KOPT-K1 (cell line): ENCODE measurements around the gene BCL7A.
"Not testable (repeated sequence)": the region's sequence is repeated elsewhere in the genome, so short reads cannot be mapped to it uniquely, and the experiment has no call there.

ENCODE experiments used
- H3K27ac ChIP-seq: fragments of 200-600 bp; sonication (generic); 2 replicates; pipeline ENCODE4 v1.5.1; 2016; ENCODE audit warnings: antibody characterized with exemption, mild to moderate bottlenecking, low read depth, low read length; ENCODE audit not compliant: poor library complexity, severe bottlenecking
- H3K36me3 ChIP-seq: fragments of 200-600 bp; sonication (generic); 2 replicates; pipeline ENCODE4 v1.5.1; 2017; ENCODE audit warnings: antibody characterized with exemption, mild to moderate bottlenecking, low read length, moderate library complexity; ENCODE audit not compliant: insufficient read depth
- H3K9me3 ChIP-seq: fragments of 200-600 bp; sonication (generic); 2 replicates; pipeline ENCODE4 v1.5.1; 2017; ENCODE audit warnings: antibody characterized with exemption, low read length, mild to moderate bottlenecking; ENCODE audit not compliant: insufficient read depth, poor library complexity, severe bottlenecking

Gene BCL7A

DNA sequence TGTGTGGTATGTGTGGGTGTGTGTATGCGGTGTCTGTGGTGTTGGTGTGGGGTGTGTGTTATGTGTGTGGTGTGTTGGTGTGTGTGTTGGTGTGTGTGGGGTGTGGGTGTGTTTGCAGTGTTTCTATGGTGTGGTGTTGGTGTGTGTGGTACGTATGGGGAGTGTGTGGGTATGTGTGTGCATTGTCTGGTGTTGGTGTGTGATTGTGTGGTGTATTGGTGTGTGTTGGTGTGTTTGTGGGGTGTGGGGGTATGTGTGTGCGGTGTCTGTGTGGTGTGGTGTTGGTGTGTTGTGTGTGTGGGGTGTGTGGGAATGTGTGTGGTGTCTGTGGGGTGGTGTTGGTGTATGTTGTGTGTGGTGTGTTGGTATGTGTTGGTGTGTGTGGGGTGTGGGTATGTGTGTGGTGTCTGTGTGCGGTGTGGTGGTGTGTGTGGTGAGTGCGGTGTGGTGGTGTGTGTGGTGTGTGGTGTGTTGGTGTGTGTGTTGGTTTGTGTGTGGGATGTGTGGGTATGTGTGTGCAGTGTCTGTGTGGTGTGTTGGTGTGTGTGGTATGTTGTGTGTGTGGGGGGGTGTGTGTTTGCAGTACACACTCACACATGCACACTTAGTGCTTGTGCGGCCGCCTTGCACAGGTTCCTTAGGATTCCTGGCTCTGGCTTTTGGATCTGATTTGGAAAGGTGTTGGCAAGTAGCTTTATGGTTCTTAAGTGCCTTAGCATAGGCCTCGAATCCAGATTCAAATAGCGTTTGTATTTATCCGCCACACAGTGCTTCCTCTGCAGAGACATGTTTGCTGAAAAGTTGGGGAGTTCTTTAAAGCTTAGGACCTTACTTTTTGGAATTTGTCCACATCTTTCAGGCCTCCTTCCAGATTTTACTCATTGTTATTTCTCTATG lies 73.3 kb downstream of the BCL7A start:
- H3K9me3 ChIP-seq, result no peaks in the 10 kb centered on the region
- H3K36me3 ChIP-seq, result peaks cover 13% of the 10 kb centered on the region; the same call in 1 of the 2 replicates
- no peak overlapping the region for H3K27ac ChIP-seq

DNA sequence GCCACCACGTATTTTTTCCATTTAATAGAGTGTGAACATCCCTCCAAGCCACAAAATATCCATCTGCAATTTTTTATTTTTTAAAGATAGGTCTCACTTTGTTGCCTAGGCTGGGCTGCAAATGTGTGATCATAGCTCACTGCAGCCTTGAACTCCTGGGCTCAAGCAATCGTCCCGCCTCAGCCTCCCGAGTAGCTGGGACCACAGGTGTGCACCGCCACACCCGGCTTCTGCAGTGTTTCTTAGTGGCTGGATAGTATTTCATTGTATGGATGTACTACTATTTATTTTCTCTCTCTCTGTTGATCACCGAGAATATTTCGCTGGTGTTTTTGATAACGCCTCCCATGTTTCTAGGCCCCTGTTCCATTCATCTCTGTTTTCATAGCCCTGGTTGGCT lies 74.3 kb downstream of the BCL7A start:
- Histone ChIP-seq H3K9me3 (no peaks in the 10 kb centered on the region), H3K36me3 (peaks cover 4% of the 10 kb centered on the region; the same call in 1 of the 2 replicates), H3K27ac (no peak overlapping the region)

DNA sequence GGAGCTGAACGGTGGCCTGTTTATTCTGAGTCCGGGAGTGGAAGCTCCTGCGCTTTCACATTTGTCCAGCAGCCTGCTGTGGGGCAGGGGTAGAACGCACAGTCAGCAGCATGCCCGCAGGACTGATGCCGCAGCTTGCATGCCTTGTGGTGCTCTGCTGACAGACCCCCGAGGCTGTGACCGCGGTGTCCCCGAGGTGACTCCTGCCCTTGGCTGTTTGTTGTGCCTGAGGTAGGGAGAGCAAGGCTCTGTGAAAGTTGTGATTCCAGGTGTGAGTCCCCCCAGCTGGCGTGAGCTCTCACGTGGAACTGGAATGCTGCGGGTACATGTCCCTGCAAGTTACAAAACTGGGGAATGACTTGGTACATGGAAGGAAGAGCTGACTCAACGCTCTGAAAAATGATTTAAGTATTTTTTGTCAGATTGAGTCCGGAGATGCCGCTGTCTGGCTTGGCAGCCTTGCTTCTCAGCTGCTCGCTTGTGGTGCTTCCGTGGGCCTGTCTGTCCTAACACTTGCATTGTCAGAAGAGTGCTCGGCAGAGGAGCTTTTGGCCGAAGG lies 75.0 kb downstream of the BCL7A start:
- Histone ChIP-seq H3K36me3 (no peaks in the 10 kb centered on the region; the same call in 1 of the 2 replicates), H3K27ac (no peak overlapping the region), H3K9me3 (no peaks in the 10 kb centered on the region)

GRCh38 chr12:122097584-122097926 lies 75.9 kb downstream of the BCL7A start:
- Histone ChIP-seq H3K36me3 (no peaks in the 10 kb centered on the region), H3K27ac (peak overlapping the region; percentile 71), H3K9me3 (no peaks in the 10 kb centered on the region)

GRCh38 chr12:122097927-122098756 lies 76.5 kb downstream of the BCL7A start:
- peak overlapping the region; percentile 71 for H3K27ac ChIP-seq
- no peaks in the 10 kb centered on the region for H3K9me3 ChIP-seq
- no peaks in the 10 kb centered on the region for H3K36me3 ChIP-seq

- Histone ChIP-seq H3K36me3 (no peaks in the 10 kb centered on the region), H3K9me3 (no peaks in the 10 kb centered on the region), H3K27ac (peak overlapping the region; percentile 71)
Observed at GRCh38 chr12:122099280-122099749, 77.6 kb downstream of the BCL7A start.

GRCh38 chr12:122099856-122100255 lies 78.2 kb downstream of the BCL7A start:
- Histone ChIP-seq H3K36me3 (no peaks in the 10 kb centered on the region), H3K27ac (peak overlapping the region; percentile 71)

DNA sequence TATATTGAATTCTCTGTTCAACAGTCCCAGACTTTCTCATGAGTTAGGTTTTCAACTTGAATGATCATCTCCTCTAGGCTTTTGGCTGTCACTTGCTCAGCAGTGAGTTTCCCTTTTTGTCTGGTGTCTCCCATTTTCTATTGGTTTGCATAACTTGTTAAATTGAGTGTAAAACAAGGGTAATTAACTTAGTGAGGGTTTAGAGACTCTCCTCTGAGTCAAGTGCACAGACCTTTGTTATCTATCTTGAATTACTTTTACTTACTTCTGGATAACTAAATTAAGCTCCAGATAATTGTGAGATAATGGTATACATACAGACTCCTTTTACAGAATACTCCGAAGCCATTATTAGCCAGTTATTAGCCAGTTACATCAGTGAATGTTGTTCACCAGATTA lies 78.9 kb downstream of the BCL7A start:
- Histone ChIP-seq H3K36me3 (no peaks in the 10 kb centered on the region), H3K27ac (peak overlapping the region; percentile 71), H3K9me3 (no peaks in the 10 kb centered on the region)

More at GRCh38 chr12:122099856-122100255, 78.2 kb downstream of the BCL7A start:
- H3K9me3 ChIP-seq, result no peaks in the 10 kb centered on the region

DNA sequence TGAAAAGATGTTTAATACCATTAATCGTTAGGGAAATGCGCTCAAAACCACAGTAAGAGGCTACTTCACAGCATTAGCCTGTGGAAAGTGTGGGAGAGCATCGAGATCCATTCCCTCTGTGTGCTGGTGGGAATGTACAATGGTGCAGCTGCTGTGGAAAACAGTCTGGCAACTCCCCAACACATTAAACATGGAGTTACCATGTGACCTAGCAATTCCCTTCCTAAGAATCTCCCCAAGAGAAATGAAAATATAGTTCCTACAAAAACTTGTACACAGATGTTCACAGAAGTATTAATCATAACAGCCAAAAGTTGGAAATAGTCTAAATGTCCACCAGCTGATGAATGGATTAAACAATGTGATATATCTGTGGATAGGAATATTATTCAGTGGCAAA lies 80.6 kb downstream of the BCL7A start:
- H3K36me3 ChIP-seq, result peaks cover 10% of the 10 kb centered on the region; the same call in 1 of the 2 replicates
- no peak overlapping the region for H3K27ac ChIP-seq
- H3K9me3 ChIP-seq, result no peaks in the 10 kb centered on the region

- H3K9me3 ChIP-seq, result no peaks in the 10 kb centered on the region
- H3K36me3 ChIP-seq, result peaks cover 13% of the 10 kb centered on the region; the same call in 1 of the 2 replicates
- peak overlapping the region; percentile 32 for H3K27ac ChIP-seq
Observed at GRCh38 chr12:122104844-122105243, 83.2 kb downstream of the BCL7A start.

DNA sequence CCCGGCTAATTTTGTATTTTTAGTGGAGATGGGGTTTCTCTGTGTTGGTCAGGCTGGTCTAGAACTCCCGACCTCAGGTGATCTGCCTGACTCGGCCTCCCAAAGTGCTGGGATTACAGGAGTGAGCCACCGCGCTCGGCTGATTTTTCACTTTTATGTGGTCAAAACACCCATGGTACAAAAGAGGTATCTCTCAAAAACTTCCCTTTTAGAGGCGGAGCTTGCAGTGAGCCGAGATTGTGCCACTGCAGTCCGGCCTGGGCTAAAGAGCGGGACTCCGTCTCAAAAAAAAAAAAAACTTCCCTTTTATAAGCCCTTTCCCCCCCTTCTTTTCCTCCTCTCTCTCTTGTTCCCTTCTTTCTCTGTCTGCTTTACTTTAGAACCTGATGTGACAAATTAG lies 83.8 kb downstream of the BCL7A start:
- not testable (repeated sequence) for H3K9me3 ChIP-seq
- H3K36me3 ChIP-seq, result peaks cover 13% of the 10 kb centered on the region; the same call in 1 of the 2 replicates
- peak overlapping the region; percentile 32 for H3K27ac ChIP-seq

DNA sequence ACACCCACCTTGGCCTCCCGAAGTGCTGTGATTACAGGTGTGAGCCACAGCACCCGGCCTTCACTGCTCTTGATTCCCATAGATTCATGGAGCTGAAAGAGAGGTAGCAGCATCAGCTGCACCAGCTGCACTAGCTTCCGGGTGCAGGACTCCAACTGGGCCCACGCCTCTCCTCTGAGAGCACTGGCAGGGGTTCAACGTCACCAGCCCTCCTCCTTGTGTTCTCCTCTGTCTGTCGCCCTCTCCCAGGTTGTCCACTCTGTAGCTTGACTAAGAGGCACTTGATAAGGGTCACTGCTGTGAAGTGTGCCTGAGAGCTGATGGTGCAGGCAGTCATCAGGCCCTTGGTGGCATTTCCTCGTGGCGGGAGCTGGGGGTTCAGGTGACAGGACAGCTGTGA lies 85.2 kb downstream of the BCL7A start:
- Histone ChIP-seq H3K27ac (no peak overlapping the region), H3K9me3 (no peaks in the 10 kb centered on the region), H3K36me3 (peaks cover 13% of the 10 kb centered on the region; the same call in 1 of the 2 replicates)

DNA sequence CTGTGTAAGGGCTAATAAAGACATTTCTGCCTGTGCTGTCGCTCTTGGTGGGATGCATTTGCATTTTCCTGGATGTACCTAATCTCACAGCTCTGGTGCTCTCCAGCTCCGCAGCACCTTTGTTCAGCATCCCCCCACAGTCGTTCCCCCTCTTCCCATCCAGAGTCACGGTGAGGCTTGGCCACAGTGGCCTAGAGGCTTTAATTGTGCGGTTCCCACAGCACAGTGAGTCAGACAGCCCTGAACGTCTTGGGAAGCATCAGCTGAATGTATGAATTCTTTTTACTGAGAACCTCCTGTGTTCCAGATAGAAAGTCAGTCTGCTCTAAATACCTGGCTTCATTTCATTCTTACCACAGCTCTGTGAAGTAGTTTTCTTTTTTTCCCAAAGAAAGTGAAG lies 85.6 kb downstream of the BCL7A start:
- H3K36me3 ChIP-seq, result peaks cover 13% of the 10 kb centered on the region; the same call in 1 of the 2 replicates
- H3K27ac ChIP-seq, result no peak overlapping the region
- no peaks in the 10 kb centered on the region for H3K9me3 ChIP-seq

GRCh38 chr12:122111089-122111641 lies 89.5 kb downstream of the BCL7A start:
- Histone ChIP-seq H3K36me3 (peaks cover 20% of the 10 kb centered on the region), H3K9me3 (no peaks in the 10 kb centered on the region), H3K27ac (no peak overlapping the region)
